NCI-H82 treated with DMSO at 0.1 percent for 48 hours (cell line): ENCODE measurements around the gene HRH3.

ENCODE experiments used
- DNase-seq: peaks from one replicate; lab custom pipeline; 2025; ENCODE audit not compliant: unreplicated experiment; lab: John Stamatoyannopoulos, UW

The HRH3 gene

DNA sequence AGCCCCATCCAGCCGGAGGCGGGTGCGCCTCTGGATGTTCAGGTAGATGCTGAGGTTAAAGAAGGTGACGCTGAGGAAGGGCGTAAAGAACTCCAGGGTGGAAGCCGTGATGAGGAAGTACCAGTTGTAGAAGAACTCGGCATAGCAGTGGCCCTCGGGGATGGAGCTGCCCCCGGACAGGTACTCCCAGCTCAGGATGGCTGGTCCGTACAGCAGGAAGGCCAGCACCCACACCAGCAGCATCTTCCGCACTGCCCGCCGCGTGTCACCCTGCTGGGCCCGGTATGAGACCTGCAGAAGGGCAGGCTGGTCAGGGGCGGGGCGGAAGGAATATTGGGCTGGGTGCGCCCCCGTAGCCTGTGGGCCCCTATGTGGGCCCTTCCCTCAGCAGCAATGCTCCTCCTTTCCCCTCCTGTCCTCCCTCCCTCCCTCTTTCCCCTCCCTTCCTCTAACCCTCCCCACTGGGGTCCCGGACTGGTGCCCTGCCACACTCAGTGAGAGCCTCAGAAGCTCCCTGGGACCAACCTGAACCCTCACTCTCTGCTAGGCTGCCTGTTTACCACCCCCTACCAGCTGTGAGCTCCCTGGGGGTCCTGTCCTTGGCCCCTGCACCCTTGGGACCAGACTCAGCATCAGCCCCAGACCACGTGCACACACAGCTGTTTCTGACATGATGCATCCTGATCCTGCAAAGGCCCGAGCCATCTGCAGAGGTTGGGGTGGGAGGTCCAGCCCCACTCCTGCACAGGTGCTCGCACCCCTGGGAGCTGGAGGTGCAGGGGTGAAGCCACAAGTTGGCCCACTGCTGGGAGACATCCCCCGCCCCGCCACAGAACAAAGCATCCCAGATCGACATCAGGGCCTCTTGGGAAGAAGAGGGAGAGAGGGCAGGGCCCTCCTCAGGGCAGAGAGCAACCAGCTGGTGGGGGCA lies 3.2 kb downstream of the HRH3 start:
- DNase-seq: no peak

DNA sequence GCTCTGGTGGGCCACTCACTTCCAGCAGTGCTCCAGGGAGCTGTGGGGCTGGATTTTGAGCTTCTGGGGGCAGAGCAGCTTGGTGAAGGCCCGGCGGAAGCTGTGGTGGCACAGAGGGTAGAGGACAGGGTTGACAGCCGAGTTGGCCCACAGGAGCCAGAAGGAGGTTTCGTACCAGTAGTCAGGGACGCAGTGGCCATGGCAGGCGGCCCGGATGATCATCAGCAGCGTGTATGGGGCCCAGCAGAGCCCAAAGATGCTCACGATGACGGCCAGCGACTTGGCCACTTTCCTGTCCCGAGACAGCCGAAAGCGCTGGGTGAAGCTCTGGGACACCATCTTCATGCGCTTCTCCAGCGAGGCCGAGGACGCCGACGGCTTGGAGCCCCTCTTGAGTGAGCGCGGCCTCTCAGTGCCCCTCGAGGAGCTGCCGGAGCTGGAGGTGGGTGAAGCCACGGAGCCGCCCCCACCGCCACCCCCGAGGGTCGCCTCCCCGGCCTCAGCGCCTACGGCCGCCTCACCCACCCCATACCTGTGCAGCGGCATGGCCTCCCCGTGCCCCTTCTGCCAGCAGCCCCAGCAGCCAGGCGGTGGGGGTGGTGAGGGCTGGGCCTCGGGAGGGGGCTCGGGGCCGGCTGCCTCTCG lies 4.0 kb downstream of the HRH3 start:
- DNase-seq: no peak

DNA sequence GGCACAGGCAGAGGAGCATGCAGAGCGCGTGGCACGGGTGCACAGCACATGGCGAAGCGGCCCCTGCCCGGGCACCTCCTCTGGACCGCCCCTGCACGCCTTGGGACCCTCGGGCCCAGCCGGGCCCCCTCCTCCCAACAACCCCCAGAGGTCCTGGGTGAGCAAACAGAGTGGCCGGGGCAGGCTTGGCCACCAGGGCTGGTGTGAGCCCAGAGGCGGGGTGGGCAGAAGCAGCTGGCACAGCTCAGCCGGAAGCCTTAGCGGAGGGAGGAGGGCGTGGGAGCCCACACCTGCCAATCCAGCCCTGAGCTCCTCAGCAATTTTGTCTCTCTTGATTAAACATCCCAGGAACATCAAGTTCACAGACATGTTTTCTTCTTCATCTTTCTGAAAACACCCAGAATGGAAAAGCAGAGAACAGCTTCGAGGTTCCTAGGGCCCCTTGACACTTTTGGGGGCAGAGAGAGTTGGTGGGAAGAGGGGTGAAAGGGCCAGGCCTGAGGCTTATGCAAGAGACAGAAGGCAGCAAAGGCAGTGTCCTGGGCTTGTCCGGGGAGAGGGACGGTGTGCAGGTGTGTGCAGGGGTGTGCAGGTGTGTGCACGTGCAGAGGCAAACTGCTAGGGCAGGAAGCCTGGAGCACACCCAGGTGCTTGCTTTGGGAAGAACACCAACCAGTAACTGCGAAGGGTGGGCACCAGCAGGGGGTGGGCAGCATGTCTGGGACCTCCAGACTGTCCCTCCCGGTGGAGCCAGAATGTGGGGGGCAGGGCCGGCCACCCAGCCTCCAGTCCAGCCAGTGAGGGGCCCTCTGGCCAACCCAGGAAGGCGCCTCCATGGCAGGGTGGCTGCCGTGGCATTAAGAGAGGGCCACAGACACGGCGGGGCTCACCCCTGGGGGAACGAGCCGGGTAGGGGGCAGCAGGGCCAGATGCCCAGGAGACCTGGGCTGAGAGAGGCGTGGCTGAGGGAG lies 4.8 kb downstream of the HRH3 start:
- no peak for DNase-seq

- DNase-seq: no peak
Measured at GRCh38 chr20:62214067-62214466, 6.0 kb downstream of the HRH3 start.

GRCh38 chr20:62212299-62212698 lies 7.8 kb downstream of the HRH3 start:
- no peak for DNase-seq

DNA sequence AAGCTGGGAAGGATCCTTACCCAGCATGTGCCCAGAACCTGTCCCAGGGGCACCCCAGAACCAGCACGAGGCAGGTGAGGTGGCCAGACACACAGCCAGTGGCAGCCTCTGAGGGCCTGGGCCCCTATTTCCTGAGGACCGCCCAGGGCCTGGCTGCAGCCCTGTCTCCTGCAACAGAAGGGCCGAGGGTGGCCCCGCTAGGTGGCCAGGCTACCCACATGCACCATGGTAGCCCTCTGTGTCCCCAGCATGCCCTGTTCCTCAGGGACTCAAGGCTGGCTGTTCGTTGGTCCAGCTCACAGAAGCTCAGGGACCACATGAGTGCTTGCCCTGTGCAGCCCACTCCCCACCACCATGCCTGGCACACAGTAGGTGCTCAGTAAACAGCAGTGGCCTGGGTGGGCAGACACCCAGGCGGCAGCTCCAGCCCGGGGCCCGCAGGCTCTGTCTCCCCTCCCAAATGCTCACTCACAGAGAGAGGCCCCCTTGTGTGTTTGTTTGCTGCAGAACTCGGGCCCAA lies 8.2 kb downstream of the HRH3 start:
- no peak for DNase-seq

DNA sequence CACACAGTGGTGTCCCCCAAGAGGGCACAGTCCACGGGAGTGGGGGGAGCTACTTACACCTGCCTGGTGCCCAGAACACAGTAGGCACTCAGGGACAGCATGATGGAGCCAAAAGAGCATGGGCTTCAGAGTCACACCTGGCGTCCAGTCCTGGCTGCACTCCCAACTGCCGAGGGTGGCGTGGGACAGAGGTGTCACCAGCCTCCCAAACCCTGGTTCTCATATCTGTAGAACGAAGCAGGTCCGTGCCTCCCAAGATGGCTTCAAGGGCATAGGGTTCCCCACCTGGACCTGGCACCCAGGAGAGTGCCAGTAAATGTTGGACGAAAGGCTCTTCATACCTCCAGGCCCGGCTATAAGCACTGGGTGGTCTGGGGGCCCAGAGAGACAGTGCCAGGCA lies 8.9 kb downstream of the HRH3 start:
- no peak for DNase-seq

DNA sequence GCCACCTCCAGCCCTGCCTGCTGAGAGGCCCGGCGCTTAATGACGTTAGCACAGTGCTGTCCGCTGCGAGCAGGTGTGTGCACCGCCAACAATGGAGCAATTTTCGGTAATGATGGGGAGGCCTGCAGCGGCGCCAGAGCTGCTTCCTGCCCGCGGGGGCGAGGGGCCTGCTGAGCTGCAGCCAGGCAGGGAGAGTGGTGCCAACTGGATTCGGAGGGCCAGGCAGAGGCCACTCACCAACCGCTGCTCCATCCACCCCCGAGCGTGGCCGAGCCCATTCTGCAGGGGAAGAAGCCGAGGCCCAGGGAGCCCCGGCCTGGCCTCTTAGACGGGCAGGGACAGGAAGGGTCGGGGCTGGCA lies 9.6 kb downstream of the HRH3 start:
- no peak for DNase-seq

DNA sequence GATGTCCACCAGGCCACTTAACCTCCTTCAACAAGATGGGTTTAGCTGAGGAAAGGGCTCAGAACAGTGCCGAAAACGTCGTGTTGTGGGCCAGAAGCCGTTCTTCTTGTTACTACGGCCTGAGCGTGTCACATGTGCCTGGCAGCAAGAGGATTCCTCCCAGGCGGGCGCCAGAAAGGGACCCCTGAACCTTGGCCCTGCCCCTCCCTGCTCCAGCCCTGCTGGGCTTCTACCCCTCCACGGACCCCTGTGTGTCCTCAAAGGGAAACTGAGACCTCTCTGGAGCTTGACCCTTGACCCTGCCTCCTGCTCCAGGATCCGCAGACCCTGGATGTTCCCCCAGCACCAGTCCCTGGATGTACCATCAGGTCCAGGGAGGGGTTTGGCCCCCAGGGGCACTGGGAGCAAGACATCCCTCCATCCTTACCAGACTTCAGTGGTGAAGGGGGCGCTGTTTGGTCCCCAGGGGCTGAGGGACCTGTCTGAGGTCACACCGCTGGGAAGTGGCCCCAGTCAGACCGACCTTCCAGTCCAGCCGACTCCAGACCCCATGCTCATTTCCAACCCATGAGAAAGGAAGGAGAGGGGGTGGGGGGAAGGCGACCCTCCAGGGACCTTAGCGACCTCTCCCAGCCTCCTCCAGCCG lies 10.1 kb downstream of the HRH3 start:
- no peak for DNase-seq

- DNase-seq: no peak
Measured at GRCh38 chr20:62208795-62209755, 11.0 kb downstream of the HRH3 start.

- no peak for DNase-seq
Measured at GRCh38 chr20:62208061-62208794, 11.8 kb downstream of the HRH3 start.

GRCh38 chr20:62206388-62206775 lies 13.7 kb downstream of the HRH3 start:
- DNase-seq: no peak

GRCh38 chr20:62205618-62206387 lies 14.3 kb downstream of the HRH3 start:
- DNase-seq: no peak

GRCh38 chr20:62203378-62204030 lies 16.6 kb downstream of the HRH3 start:
- DNase-seq: no peak

- DNase-seq: no peak
Measured at GRCh38 chr20:62202676-62203377, 17.3 kb downstream of the HRH3 start.

DNA sequence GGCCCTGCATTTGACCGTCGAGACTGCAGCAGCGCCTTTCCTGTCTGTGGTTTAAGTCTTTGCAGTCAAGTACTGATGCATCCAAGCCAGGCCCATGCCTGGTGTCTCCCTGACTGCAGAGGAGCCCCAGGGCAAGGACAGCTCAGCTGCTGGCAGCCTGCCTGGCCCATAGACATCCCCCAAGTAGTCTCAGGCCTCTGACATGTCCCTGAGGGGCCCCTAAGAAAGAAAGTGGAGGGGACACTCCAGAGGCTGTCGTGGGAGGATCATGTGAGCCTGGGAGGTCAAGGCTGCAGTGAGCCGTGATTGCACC lies 18.0 kb downstream of the HRH3 start:
- no peak for DNase-seq
